CD14-positive monocyte (primary cell): Measurements from ENCODE around the gene IL9. TPM values are rescaled to one million over a fixed set of nuclear protein-coding genes. Genes with fewer than 3 reads are reported as not detected.

Source experiments
- DNase-seq, 3 donors: peaks; one replicate each; pipeline ENCODE4 v3.0.0-alpha.2; 2011 to 2022
- H2AFZ ChIP-seq: 2 replicates; pipeline ENCODE4 v1.6.0; 2012; ENCODE audit warnings: mild to moderate bottlenecking, low read depth, low read length, inconsistent platforms; ENCODE audit not compliant: insufficient read depth, poor library complexity, severe bottlenecking
- H3K27ac ChIP-seq, 2 donors: 1 replicate in 1 of 2; 2 replicates in 1 of 2; pipeline ENCODE4 v1.5.1; 2012 to 2013; ENCODE audit warnings: low read length in 2 of 2, control low read depth in 1 of 2, inconsistent platforms in 1 of 2, low read depth in 1 of 2, mild to moderate bottlenecking in 1 of 2
- H3K27me3 ChIP-seq, 2 donors: one replicate each; pipeline versions ENCODE4 v1.6.0 to v1.6.1; 2011 to 2013; ENCODE audit warnings: low read length in 2 of 2; ENCODE audit not compliant: control insufficient read depth in 2 of 2, insufficient read depth in 2 of 2
- H3K36me3 ChIP-seq, 2 donors: replicated peaks in 1 of 2; 1 replicate in 1 of 2; 2 replicates in 1 of 2; pipeline versions ENCODE4 v1.5.1 to v1.6.1; 2012 to 2013; ENCODE audit warnings: low read length in 2 of 2, control low read depth in 1 of 2, inconsistent platforms in 1 of 2, mild to moderate bottlenecking in 1 of 2; ENCODE audit not compliant: insufficient read depth in 2 of 2, control insufficient read depth in 1 of 2
- H3K4me1 ChIP-seq, 2 donors: 1 replicate in 1 of 2; 2 replicates in 1 of 2; pipeline versions ENCODE4 v1.5.1 to v1.6.1; 2012 to 2013; ENCODE audit warnings: low read length in 2 of 2, control low read depth in 1 of 2, inconsistent platforms in 1 of 2, mild to moderate bottlenecking in 1 of 2, moderate library complexity in 1 of 2; ENCODE audit not compliant: insufficient read depth in 2 of 2, control insufficient read depth in 1 of 2
- H3K4me2 ChIP-seq: replicated peaks from 2 replicates; pipeline ENCODE3; 2012; ENCODE audit warnings: low read length, moderate library complexity, mild to moderate bottlenecking; ENCODE audit not compliant: poor library complexity, severe bottlenecking; ENCODE audit errors: extremely low read depth
- H3K4me3 ChIP-seq, 3 experiments: fragments of 200-600 bp in 1 of 3; sonication (generic) in 1 of 3; replicated peaks in 1 of 3; 1 replicate in 2 of 3; 2 replicates in 1 of 3; pipeline ENCODE4 v1.5.1; 2011 to 2013; ENCODE audit warnings: low read length in 3 of 3, mild to moderate bottlenecking in 3 of 3, control low read depth in 2 of 3, low read depth in 2 of 3, inconsistent platforms in 1 of 3, moderate library complexity in 1 of 3
- H3K79me2 ChIP-seq: 2 replicates; pipeline ENCODE4 v1.6.0; 2012; ENCODE audit warnings: mild to moderate bottlenecking, control low read depth, inconsistent platforms, low read length, moderate library complexity; ENCODE audit not compliant: insufficient read depth
- H3K9ac ChIP-seq: 2 replicates; pipeline ENCODE4 v1.6.0; 2017; ENCODE audit warnings: low read length, mild to moderate bottlenecking; ENCODE audit not compliant: insufficient read depth, poor library complexity, severe bottlenecking
- H3K9me3 ChIP-seq, 2 donors: replicated peaks in 1 of 2; 1 replicate in 1 of 2; 2 replicates in 1 of 2; pipeline versions ENCODE4 v1.5.1 to v1.6.1; 2012 to 2013; ENCODE audit warnings: low read length in 2 of 2, control low read depth in 1 of 2; ENCODE audit not compliant: control insufficient read depth in 1 of 2, insufficient read depth in 1 of 2
- H4K20me1 ChIP-seq: 2 replicates; pipeline ENCODE4 v1.6.0; 2012; ENCODE audit warnings: mild to moderate bottlenecking, low read length, control low read depth, moderate library complexity; ENCODE audit not compliant: insufficient read depth
- H3K27ac Mint-ChIP-seq, 7 donors: one replicate each; pipeline ENCODE4 v1.8.0; 2020; ENCODE audit warnings: mild to moderate bottlenecking in 7 of 7, mixed read lengths in 7 of 7, moderate library complexity in 6 of 7, inconsistent platforms in 2 of 7
- H3K27me3 Mint-ChIP-seq, 3 donors: one replicate each; pipeline ENCODE4 v1.8.0; 2021 to 2022; ENCODE audit warnings: low read depth in 3 of 3, mild to moderate bottlenecking in 3 of 3, mixed read lengths in 3 of 3, moderate library complexity in 3 of 3, inconsistent platforms in 1 of 3
- H3K36me3 Mint-ChIP-seq, 2 donors: one replicate each; pipeline ENCODE4 v1.8.0; 2020; ENCODE audit warnings: mixed read lengths in 2 of 2, inconsistent platforms in 1 of 2, mild to moderate bottlenecking in 1 of 2
- H3K4me1 Mint-ChIP-seq: one replicate; pipeline ENCODE4 v1.8.0; 2020; ENCODE audit warnings: mild to moderate bottlenecking, mixed read lengths
- H3K4me3 Mint-ChIP-seq, 2 donors: one replicate each; pipeline ENCODE4 v1.8.0; 2020; ENCODE audit warnings: mild to moderate bottlenecking in 2 of 2, mixed read lengths in 2 of 2, moderate library complexity in 1 of 2
- H3K9me3 Mint-ChIP-seq, 7 donors: one replicate each; pipeline ENCODE4 v1.8.0; 2020 to 2022; ENCODE audit warnings: mixed read lengths in 7 of 7, mild to moderate bottlenecking in 6 of 7, moderate library complexity in 6 of 7, inconsistent platforms in 2 of 7
- WGBS: methylation state at CpG from one replicate; pipeline ENCODE4 v1.1.5; 2013; ENCODE audit warnings: missing lambda C conversion rate; ENCODE audit not compliant: insufficient coverage; 5-methylcytosine and 5-hydroxymethylcytosine counted together
- intact Hi-C, 2 donors: fragments of 100-400 bp; cut with micrococcal nuclease; formaldehyde crosslinking; loops; one replicate each; pipeline versions ENCODE4 v1.15.0 to v1.15.1; 2023
- polyA plus RNA-seq, 3 donors: library from polyadenylated mRNA; depleted of rRNA in 1 of 3; unstranded in 2 of 3; stranded (reverse) in 1 of 3; fragments of 300-500 nt in 2 of 3; fragments of >200 nt in 1 of 3; fragmentation: Illumina TruSeq in 2 of 3; gene quantifications; 1 replicate in 2 of 3; 2 replicates in 1 of 3; pipeline ENCODE4 v1.2.3, GENCODE V29; 2012 to 2021
- TF ChIP-seq, protein P1 (sequence below): fragments of 200-600 bp; IDR thresholded peaks from one replicate; pipeline ENCODE4 v1.8.0; 2022; ENCODE audit warnings: antibody characterized with exemption, mild to moderate bottlenecking

Gene IL9
- polyA plus RNA-seq, 3 donors = not detected

DNA sequence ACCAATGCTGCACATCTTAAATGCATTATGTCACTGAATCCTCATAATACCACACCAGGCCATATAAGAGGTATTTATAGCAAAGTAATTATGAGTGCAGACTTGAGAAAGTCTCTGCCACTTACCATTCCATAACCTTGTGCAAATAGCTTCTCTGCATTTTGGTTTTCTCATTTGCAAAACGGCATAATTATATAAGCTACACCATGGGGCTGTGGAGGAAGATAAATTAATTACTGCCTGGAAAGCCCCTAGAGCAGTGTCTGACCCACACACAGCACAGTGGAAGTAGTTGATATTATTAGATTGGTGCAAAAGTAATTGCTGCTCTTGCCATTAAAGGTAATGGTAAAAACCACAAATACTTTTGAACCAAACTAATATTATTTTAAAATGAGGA, 9.5 kb upstream of the IL9 start:
- no peak for DNase-seq
- TF ChIP-seq, protein P1, sequence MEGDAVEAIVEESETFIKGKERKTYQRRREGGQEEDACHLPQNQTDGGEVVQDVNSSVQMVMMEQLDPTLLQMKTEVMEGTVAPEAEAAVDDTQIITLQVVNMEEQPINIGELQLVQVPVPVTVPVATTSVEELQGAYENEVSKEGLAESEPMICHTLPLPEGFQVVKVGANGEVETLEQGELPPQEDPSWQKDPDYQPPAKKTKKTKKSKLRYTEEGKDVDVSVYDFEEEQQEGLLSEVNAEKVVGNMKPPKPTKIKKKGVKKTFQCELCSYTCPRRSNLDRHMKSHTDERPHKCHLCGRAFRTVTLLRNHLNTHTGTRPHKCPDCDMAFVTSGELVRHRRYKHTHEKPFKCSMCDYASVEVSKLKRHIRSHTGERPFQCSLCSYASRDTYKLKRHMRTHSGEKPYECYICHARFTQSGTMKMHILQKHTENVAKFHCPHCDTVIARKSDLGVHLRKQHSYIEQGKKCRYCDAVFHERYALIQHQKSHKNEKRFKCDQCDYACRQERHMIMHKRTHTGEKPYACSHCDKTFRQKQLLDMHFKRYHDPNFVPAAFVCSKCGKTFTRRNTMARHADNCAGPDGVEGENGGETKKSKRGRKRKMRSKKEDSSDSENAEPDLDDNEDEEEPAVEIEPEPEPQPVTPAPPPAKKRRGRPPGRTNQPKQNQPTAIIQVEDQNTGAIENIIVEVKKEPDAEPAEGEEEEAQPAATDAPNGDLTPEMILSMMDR = no peak
- Histone ChIP-seq H3K4me3 (no peak overlapping the region), H4K20me1 (no peaks in the 10 kb centered on the region), H3K27ac (no peak overlapping the region), H3K27me3 (peaks cover 14 to 17% of the 10 kb centered on the region in 2 donors), H3K79me2 (no peaks in the 10 kb centered on the region), H3K4me1 (no peaks in the 10 kb centered on the region), H3K9me3 (no peaks in the 10 kb centered on the region), H3K9ac (no peak overlapping the region), H3K36me3 (no peaks in the 10 kb centered on the region), H2AFZ (no peak overlapping the region), H3K4me2 (no peak overlapping the region)
- intact Hi-C loops = no loop called here
- Mint-ChIP-seq H3K27ac (no peak overlapping the region), H3K4me1 (no peaks in the 10 kb centered on the region), H3K9me3 (no peaks in the 10 kb centered on the region), H3K4me3 (no peak overlapping the region), H3K36me3 (no peaks in the 10 kb centered on the region), H3K27me3 (peaks cover 13 to 42% (median 22%) of the 10 kb centered on the region in 3 donors)
- no CpG with 5 or more reads among the region's 1 CpG for WGBS

DNA sequence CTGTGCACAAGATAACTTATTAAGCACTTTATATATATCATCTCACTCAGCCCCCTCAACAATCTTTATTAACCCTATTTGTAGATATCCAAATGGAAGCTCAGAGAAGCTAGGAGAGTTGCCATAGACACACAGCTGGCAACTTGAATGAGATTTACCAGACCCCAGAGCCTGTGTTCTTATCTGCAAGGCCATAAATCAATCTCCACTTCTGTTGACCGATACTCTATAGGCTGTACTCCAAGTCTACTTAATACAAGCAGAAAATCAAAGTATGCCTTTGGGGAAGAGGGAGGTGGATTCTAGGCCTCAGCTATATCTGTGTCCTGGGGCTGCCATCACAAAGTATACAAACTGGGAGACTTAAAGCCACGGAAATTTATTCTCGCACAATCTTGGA, 6.0 kb upstream of the IL9 start:
- Histone ChIP-seq H3K4me1 (no peaks in the 10 kb centered on the region), H2AFZ (no peak overlapping the region), H3K27me3 (peaks cover 13 to 20% of the 10 kb centered on the region in 2 donors), H3K4me3 (no peak overlapping the region), H3K9me3 (no peaks in the 10 kb centered on the region), H3K36me3 (no peaks in the 10 kb centered on the region), H3K79me2 (no peaks in the 10 kb centered on the region), H3K9ac (no peak overlapping the region), H3K27ac (no peak overlapping the region), H4K20me1 (no peaks in the 10 kb centered on the region), H3K4me2 (no peak overlapping the region)
- DNase-seq = no peak
- no peaks in the 10 kb centered on the region for H3K9me3 Mint-ChIP-seq
- 93% methylated on average over 2 of the region's 3 CpGs for WGBS
- peaks cover 9 to 51% (median 19%) of the 10 kb centered on the region in 3 donors for H3K27me3 Mint-ChIP-seq
- H3K36me3 Mint-ChIP-seq = no peaks in the 10 kb centered on the region
- intact Hi-C loops = no loop called here
- H3K27ac Mint-ChIP-seq = no peak overlapping the region
- H3K4me1 Mint-ChIP-seq = no peaks in the 10 kb centered on the region
- no peak overlapping the region for H3K4me3 Mint-ChIP-seq
- TF ChIP-seq, protein P1 = no peak
